Right hindlimb (tissue), 1 donor: ENCODE measurements around the gene CCDC183.
"Not testable (repeated sequence)": the region's sequence is repeated elsewhere in the genome, so short reads cannot be mapped to it uniquely, and the experiment has no call there.

Experiments used
- DNase-seq: peaks from one replicate; pipeline ENCODE4 v3.0.0-alpha.2; 2018

CCDC183 gene

GRCh38 chr9:136785565-136786355, 10.4 kb upstream of the CCDC183 start:
- not testable (repeated sequence) for DNase-seq

GRCh38 chr9:136786451-136786850, 9.7 kb upstream of the CCDC183 start:
- DNase-seq: no peak

GRCh38 chr9:136786983-136787382, 9.2 kb upstream of the CCDC183 start:
- not testable (repeated sequence) for DNase-seq

- DNase-seq: peak; percentile 70
These were observed 8.3 kb upstream of the CCDC183 start for GRCh38 chr9:136787690-136788400.

GRCh38 chr9:136788644-136789522, 7.3 kb upstream of the CCDC183 start:
- DNase-seq: not testable (repeated sequence)

- no peak for DNase-seq
These were observed 6.6 kb upstream of the CCDC183 start for GRCh38 chr9:136789523-136789937.

DNA sequence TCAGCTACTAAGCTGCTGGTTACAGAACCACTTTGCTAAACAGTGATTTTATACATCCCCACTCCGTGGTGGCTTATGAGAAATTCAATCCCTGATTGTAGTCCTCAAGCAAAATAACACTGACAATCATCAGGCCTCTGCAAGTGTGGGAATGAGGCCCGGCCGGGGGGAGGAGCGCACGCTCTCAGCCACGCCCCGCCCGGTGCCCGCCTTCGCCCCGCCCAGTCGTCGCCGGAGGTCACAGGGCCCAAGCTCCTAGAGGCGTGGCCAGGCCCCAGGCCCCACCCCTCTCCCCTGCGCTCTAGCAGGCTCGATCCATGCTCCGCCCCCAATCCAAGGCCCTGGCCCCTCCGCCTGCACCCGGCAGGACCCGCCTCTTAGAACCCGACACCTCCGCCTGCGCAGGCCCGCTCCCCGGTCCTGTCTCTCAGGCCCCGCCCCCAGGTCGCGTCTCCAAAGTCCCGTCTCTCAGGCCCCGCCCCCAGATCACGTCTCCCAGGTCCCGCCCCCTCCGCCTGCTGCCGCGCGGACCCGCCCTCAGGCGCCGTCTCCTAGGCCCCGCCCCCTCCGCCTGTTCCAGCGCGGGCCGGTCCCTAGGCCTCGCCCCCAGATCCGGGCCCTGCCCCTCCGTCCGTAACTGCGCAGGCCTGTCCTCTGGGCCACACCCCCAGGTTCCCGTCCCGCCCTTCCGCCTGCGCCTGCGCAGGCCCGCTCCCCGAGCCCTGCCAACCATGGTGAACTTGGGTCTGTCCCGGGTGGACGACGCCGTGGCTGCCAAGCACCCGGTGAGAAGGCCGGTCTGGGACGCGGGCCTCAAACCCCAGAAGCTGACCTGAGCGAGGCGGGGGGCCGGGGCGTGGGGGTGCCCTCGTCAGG, 5.3 kb upstream of the CCDC183 start, which contains the start of gene TMEM141:
Gene TMEM141, plus strand, starts transcription at position 705 of the 876 bp plus-strand sequence. Its CDS starts 27 bp downstream, at position 732.
- DNase-seq: peak; percentile 100

- DNase-seq: peak; percentile 60
These were observed 4.4 kb upstream of the CCDC183 start for GRCh38 chr9:136791516-136792276.

DNA sequence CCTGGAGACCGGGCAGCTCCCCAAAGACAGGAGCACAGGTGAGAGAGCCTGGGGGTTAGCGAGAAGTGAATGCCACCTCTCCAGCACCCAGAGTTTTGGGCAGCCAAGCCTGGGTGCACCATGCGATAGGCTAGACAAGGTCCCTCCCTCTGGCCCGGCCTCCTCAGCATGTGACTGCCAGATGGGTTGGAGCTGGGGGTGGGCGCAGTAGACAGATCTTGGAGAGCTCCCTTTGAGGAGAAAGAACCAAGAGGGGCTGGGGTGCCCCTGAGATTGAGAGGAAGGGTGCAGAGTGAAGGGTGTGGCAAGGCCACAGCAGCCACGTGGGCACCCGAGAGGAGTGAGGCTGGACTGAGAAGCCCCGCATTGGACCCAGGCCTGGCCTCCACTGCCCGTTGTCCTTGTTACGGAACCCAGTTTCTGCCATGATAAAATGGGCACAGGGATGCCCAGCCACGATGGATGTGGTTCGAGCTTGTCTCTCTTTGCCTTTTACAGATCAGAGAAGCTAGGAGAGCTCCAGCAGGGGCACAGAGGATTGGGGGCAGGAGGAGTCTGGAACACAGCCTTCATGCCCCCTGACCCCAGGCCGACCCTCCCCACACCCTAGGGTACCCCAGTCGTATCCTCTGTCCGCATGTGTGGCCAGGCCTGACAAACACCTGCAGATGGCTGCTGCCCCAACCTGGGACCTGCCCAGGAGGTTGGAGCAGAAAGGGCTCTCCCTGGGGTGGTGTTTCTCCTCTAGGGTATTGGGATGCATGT, 3.6 kb upstream of the CCDC183 start:
- DNase-seq: peak; percentile 34

GRCh38 chr9:136793086-136793946, 2.8 kb upstream of the CCDC183 start:
- DNase-seq: no peak

- DNase-seq: no peak
These were observed 1.7 kb upstream of the CCDC183 start for GRCh38 chr9:136794281-136794999.

GRCh38 chr9:136795000-136795348, 1.2 kb upstream of the CCDC183 start:
- no peak for DNase-seq

- peak; percentile 22 for DNase-seq
These were observed 723 bp downstream of the CCDC183 start for GRCh38 chr9:136796775-136797347.

- DNase-seq: no peak
These were observed 2.6 kb downstream of the CCDC183 start for GRCh38 chr9:136798708-136799078.

- DNase-seq: peak; percentile 24
These were observed 3.1 kb downstream of the CCDC183 start for GRCh38 chr9:136799079-136799853.

- DNase-seq: peak; percentile 59
These were observed 3.9 kb downstream of the CCDC183 start for GRCh38 chr9:136799854-136800657.

- DNase-seq: no peak
These were observed 6.2 kb downstream of the CCDC183 start for GRCh38 chr9:136802321-136802720.
